ENCODE measurements around the gene MYO5A. TPM values are rescaled to one million over a fixed set of nuclear protein-coding genes. Genes with fewer than 3 reads are reported as not detected.

MYO5A gene
- total RNA-seq, 1 experiment from 2014 or later: 17.6 TPM

DNA sequence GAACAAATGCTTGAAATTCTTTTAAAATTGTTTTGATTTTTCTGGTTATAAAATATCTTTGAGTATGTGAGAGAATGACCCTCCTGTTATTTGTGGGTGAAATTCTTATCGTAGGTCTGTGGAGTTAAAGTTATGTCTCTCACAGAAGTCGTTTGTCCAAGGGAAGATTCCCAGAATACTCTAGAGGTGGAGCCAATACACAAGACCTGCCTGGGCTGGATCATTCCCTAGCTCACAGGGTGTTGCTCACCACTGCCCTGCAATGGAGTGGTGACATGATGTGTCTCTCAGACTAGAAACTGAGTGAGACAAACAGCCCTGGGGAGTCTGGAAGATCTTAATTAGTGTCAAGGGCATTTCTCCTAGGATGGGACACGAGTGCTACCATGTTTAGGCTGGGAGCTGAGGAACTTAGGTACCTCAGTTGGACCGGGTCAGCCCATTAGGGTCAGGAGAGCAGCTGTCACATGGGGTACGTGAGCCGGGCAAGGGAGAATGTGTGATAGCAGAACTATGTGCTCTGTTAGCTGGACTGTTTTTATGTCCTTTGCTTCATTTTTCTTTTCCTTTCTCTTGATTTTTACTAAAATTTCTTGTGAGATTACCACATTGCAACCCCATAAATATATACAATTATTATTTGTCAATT lies 179.5 kb downstream of the MYO5A start:
- no peak for DNase-seq (ENCODE audit: low read depth, low spot score)
- Histone ChIP-seq H3K4me1 (ENCODE audit: control insufficient read depth in 1 of 2, insufficient read depth in 2 of 2, low read length in 2 of 2) (no peaks in the 10 kb centered on the region), H2AFZ (ENCODE audit: low read depth, low read length, poor library complexity, severe bottlenecking) (no peak overlapping the region), H3K9me3 (ENCODE audit: control insufficient read depth in 1 of 2, insufficient read depth in 1 of 2, low read depth in 1 of 2, low read length in 2 of 2) (no peaks in the 10 kb centered on the region), H3K9ac (ENCODE audit: low read length) (no peak overlapping the region), H3K79me2 (ENCODE audit: insufficient read depth, low read length) (no peaks in the 10 kb centered on the region), H3K4me2 (ENCODE audit: low read length) (no peak overlapping the region), H3K27me3 (ENCODE audit: insufficient read depth, low read length) (no peaks in the 10 kb centered on the region), H3K4me3 (replicated peaks in 1 of 2; ENCODE audit: low read depth in 1 of 2, low read length in 2 of 2) (no peak overlapping the region), H3K9me2 (ENCODE audit: insufficient read depth) (no peaks in the 10 kb centered on the region), H4K20me1 (ENCODE audit: insufficient read depth) (no peaks in the 10 kb centered on the region), H3K36me3 (ENCODE audit: control insufficient read depth in 1 of 2, insufficient read depth in 2 of 2, low read length in 2 of 2) (no peaks in the 10 kb centered on the region), H3K27ac (ENCODE audit: low read depth, low read length) (no peak overlapping the region)
- ATAC-seq: no peak
- POLR2A ChIA-PET: no interaction called here
- intact Hi-C loops (cut with micrococcal nuclease): no loop called here
- RAD21 ChIA-PET (ENCODE audit: low non-redundant PET in 1 of 2, low total read pairs in 2 of 2, uncharacterized antibody in 2 of 2, unreplicated experiment in 2 of 2): no interaction called here
- TF ChIP-seq CBX3 (IDR thresholded peaks at IDR 0.05; ENCODE audit: low read depth) (no peak), EZH2 (IDR thresholded peaks at IDR 0.05) (no peak)
- TF ChIP-seq, protein P1, sequence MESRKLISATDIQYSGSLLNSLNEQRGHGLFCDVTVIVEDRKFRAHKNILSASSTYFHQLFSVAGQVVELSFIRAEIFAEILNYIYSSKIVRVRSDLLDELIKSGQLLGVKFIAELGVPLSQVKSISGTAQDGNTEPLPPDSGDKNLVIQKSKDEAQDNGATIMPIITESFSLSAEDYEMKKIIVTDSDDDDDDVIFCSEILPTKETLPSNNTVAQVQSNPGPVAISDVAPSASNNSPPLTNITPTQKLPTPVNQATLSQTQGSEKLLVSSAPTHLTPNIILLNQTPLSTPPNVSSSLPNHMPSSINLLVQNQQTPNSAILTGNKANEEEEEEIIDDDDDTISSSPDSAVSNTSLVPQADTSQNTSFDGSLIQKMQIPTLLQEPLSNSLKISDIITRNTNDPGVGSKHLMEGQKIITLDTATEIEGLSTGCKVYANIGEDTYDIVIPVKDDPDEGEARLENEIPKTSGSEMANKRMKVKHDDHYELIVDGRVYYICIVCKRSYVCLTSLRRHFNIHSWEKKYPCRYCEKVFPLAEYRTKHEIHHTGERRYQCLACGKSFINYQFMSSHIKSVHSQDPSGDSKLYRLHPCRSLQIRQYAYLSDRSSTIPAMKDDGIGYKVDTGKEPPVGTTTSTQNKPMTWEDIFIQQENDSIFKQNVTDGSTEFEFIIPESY (IDR thresholded peaks at IDR 0.05; ENCODE audit: extremely low read depth, insufficient replicate concordance, low read length): no peak
- TF ChIP-seq, protein P2, sequence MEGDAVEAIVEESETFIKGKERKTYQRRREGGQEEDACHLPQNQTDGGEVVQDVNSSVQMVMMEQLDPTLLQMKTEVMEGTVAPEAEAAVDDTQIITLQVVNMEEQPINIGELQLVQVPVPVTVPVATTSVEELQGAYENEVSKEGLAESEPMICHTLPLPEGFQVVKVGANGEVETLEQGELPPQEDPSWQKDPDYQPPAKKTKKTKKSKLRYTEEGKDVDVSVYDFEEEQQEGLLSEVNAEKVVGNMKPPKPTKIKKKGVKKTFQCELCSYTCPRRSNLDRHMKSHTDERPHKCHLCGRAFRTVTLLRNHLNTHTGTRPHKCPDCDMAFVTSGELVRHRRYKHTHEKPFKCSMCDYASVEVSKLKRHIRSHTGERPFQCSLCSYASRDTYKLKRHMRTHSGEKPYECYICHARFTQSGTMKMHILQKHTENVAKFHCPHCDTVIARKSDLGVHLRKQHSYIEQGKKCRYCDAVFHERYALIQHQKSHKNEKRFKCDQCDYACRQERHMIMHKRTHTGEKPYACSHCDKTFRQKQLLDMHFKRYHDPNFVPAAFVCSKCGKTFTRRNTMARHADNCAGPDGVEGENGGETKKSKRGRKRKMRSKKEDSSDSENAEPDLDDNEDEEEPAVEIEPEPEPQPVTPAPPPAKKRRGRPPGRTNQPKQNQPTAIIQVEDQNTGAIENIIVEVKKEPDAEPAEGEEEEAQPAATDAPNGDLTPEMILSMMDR (IDR thresholded peaks at IDR 0.05 in 2 of 3, conservative IDR thresholded peaks at IDR 0.05 in 1 of 3; ENCODE audit: borderline replicate concordance in 1 of 3, insufficient read depth in 1 of 3, low read depth in 2 of 3, low read length in 2 of 3): no peak
- BruUV-seq (replicated peaks): no TSS peak
- CTCF ChIA-PET: interaction anchor here (0.9 kb wide), 1 partner anchor 19 kb away, joined by 4 read pairs; no protein-coding TSS in a partner anchor

All from HCT116 (cell line).